OCI-LY7 (cell line): ENCODE measurements around the gene TOR2A. TPM values are rescaled to one million over a fixed set of nuclear protein-coding genes. Genes with fewer than 3 reads are reported as not detected.

Experiments used
- BruUV-seq: library from RNA; stranded (reverse); fragments of 400-500 nt; replicated peaks from 2 replicates; lab custom pipeline; 2021; lab: Mats Ljungman, UMichigan
- CTCF ChIA-PET: fragments of 300-600 bp; sonication (Branson Sonifier 250); formaldehyde crosslinking; loops from one replicate; lab custom pipeline; 2022; ENCODE audit warnings: antibody characterized with exemption; ENCODE audit not compliant: unreplicated experiment; lab: Charles Lee
- POLR2A ChIA-PET: fragments of 300-600 bp; sonication (Branson Sonifier 250); formaldehyde crosslinking; loops from one replicate; lab custom pipeline; 2022; ENCODE audit warnings: antibody characterized with exemption; lab: Charles Lee
- DNase-seq: peaks from one replicate; pipeline ENCODE4 v3.0.0-alpha.2; 2015; ENCODE audit warnings: low spot score
- H2AFZ ChIP-seq: fragments of 200-600 bp; sonication (generic), shearing (Covaris generic); 2 replicates; pipeline ENCODE4 v1.6.1; 2014; ENCODE audit warnings: mild to moderate bottlenecking, antibody characterized with exemption, low read length, moderate library complexity
- H3K27ac ChIP-seq: fragments of 200-600 bp; sonication (generic); 2 replicates; pipeline ENCODE4 v1.5.1; 2014; ENCODE audit warnings: mixed run types, low read depth, mild to moderate bottlenecking, moderate library complexity, low read length, inconsistent platforms; ENCODE audit not compliant: poor library complexity, severe bottlenecking
- H3K36me3 ChIP-seq: fragments of 200-600 bp; sonication (generic); 2 replicates; pipeline ENCODE4 v1.6.1; 2014; ENCODE audit warnings: mild to moderate bottlenecking, antibody characterized with exemption, low read length, moderate library complexity, mixed read lengths; ENCODE audit not compliant: insufficient read depth
- H3K4me1 ChIP-seq: fragments of 200-600 bp; sonication (generic); 2 replicates; pipeline ENCODE4 v1.5.1; 2014; ENCODE audit warnings: mild to moderate bottlenecking, low read length; ENCODE audit not compliant: insufficient read depth, poor library complexity, severe bottlenecking
- H3K4me2 ChIP-seq: fragments of 200-600 bp; sonication (generic); 2 replicates; pipeline ENCODE4 v1.6.1; 2014; ENCODE audit warnings: mild to moderate bottlenecking, low read length
- H3K4me3 ChIP-seq: fragments of 200-600 bp; sonication (generic); 2 replicates; pipeline ENCODE4 v1.5.1; 2014; ENCODE audit warnings: mild to moderate bottlenecking, low read depth, low read length; ENCODE audit not compliant: poor library complexity, severe bottlenecking
- H3K79me2 ChIP-seq: fragments of 200-600 bp; sonication (generic); 2 replicates; pipeline ENCODE4 v1.6.1; 2016; ENCODE audit warnings: low read depth, mild to moderate bottlenecking, low read length, moderate library complexity, mixed read lengths; ENCODE audit not compliant: insufficient read depth
- H3K9me2 ChIP-seq: fragments of 200-600 bp; sonication (generic); 2 replicates; pipeline ENCODE4 v1.6.1; 2016; ENCODE audit warnings: mild to moderate bottlenecking, low read length, mixed read lengths; ENCODE audit not compliant: insufficient read depth
- H3K9me3 ChIP-seq: fragments of 200-600 bp; sonication (generic); 2 replicates; pipeline ENCODE4 v1.6.1; 2014; ENCODE audit warnings: mild to moderate bottlenecking, mixed run types, low read length, mixed read lengths
- H4K20me1 ChIP-seq: fragments of 200-600 bp; sonication (generic); 2 replicates; pipeline ENCODE4 v1.6.1; 2014; ENCODE audit warnings: mild to moderate bottlenecking, antibody characterized with exemption, low read length, moderate library complexity, mixed read lengths; ENCODE audit not compliant: insufficient read depth
- EZH2phosphoT487 ChIP-seq: fragments of 200-600 bp; sonication (generic); IDR thresholded peaks from 2 replicates; pipeline ENCODE4 v1.6.1; 2018; ENCODE audit warnings: low read depth, borderline replicate concordance, mild to moderate bottlenecking, mixed run types, antibody characterized with exemption, low read length, moderate library complexity, mixed read lengths
- intact Hi-C: fragments of 100-400 bp; cut with micrococcal nuclease; formaldehyde crosslinking; loops from one replicate; pipeline ENCODE4 v1.10.0; 2022; ENCODE audit not compliant: unreplicated experiment
- total RNA-seq, 2 experiments: library from RNA; depleted of rRNA in 1 of 2; stranded (reverse); fragments of >200 nt in 1 of 2; shearing (Covaris generic) in 1 of 2; gene quantifications; 2 replicates each; pipeline ENCODE4 v1.2.3, GENCODE V29; 2014 to 2022
- TF ChIP-seq, protein P1 (sequence below): fragments of 200-600 bp; sonication (generic); conservative IDR thresholded peaks from 2 replicates; pipeline ENCODE4 v1.5.1; 2014; ENCODE audit warnings: mild to moderate bottlenecking, antibody characterized with exemption, low read length, moderate library complexity, mixed read lengths

Gene TOR2A
- total RNA-seq, 2 experiments from 2014 or later, result 13.9 to 17.9 TPM

DNA sequence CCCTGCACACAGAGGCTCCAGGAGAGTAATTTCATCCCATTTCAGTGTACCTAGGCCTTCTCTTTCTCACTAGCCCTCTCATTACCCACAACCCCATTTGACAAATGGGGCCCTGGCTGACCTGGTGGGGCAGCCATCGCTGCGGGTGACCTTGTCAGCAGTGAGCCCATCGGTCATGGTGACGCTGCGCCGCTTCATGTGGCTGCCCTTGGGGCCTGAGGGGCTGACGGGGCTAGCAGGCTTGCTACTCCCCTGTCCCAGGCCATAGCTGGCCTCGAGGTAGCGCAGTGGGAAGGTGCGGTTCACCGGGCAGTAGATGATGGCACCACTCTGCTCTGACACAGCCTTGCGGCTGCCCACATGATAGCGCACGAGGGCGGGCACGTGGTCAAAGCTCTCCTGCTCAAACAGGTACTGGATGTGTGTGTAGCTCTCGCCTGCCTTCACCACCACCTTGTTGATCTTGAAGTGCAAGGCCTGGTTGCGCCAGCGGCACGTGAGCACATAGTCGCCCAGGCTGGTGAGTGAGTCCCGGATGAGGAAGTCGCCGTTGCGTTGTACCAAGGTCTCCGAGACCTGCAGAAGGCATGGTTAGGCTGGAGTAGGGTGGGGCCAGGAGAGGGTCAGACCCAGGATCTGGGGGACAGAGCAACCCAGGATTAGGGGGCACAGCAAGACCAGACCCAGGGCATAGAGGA is 14.1 kb upstream of the TOR2A start:
- H4K20me1 ChIP-seq, result no peaks in the 10 kb centered on the region
- H3K79me2 ChIP-seq, result no peaks in the 10 kb centered on the region
- H2AFZ ChIP-seq, result no peak overlapping the region
- POLR2A ChIA-PET, result no interaction called here
- no peaks in the 10 kb centered on the region for H3K9me3 ChIP-seq
- H3K4me3 ChIP-seq, result no peak overlapping the region
- H3K36me3 ChIP-seq, result peaks cover 53% of the 10 kb centered on the region
- no peaks in the 10 kb centered on the region for H3K9me2 ChIP-seq
- TF ChIP-seq EZH2phosphoT487, result no peak
- TF ChIP-seq, protein P1, sequence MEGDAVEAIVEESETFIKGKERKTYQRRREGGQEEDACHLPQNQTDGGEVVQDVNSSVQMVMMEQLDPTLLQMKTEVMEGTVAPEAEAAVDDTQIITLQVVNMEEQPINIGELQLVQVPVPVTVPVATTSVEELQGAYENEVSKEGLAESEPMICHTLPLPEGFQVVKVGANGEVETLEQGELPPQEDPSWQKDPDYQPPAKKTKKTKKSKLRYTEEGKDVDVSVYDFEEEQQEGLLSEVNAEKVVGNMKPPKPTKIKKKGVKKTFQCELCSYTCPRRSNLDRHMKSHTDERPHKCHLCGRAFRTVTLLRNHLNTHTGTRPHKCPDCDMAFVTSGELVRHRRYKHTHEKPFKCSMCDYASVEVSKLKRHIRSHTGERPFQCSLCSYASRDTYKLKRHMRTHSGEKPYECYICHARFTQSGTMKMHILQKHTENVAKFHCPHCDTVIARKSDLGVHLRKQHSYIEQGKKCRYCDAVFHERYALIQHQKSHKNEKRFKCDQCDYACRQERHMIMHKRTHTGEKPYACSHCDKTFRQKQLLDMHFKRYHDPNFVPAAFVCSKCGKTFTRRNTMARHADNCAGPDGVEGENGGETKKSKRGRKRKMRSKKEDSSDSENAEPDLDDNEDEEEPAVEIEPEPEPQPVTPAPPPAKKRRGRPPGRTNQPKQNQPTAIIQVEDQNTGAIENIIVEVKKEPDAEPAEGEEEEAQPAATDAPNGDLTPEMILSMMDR, result no peak
- CTCF ChIA-PET, result no interaction called here
- no peaks in the 10 kb centered on the region for H3K4me1 ChIP-seq
- no peak for DNase-seq
- BruUV-seq, result no TSS peak
- no peak overlapping the region for H3K4me2 ChIP-seq
- no peak overlapping the region for H3K27ac ChIP-seq
- intact Hi-C loops, result no loop called here

DNA sequence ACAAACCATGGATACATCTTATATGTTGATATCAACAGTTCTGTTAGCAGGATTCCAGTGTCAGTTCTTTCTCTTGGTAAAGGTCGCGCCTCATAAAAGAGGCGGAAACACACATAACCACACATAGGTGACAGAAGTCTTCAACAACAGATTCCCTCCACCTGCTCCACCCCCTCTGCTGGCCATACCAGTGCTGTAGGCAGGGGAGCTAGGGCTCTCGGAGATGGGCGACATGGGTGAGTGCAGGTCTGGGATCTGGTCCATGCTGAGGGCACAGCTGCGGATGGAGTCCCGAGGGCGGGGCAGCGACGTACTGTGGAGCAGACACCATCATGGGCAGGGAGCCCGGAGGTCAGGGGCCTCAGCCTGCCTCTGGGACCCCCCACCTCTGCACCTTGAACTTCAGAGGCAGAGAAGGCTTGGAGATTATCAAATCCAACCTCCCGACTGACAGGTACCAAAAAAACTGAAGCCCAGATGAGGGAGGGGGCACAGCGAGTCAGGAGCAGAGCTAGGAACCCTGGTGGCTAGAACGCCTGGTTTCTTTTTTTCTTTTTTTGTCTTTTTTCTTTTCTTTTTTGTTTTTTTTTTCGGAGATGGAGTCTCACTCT is 12.0 kb upstream of the TOR2A start:
- H3K4me3 ChIP-seq, result no peak overlapping the region
- H3K36me3 ChIP-seq, result peaks cover 69% of the 10 kb centered on the region
- POLR2A ChIA-PET, result no interaction called here
- no peaks in the 10 kb centered on the region for H3K9me2 ChIP-seq
- no peak overlapping the region for H3K4me2 ChIP-seq
- H3K4me1 ChIP-seq, result no peaks in the 10 kb centered on the region
- TF ChIP-seq, protein P1, result no peak
- TF ChIP-seq EZH2phosphoT487, result no peak
- no peak for DNase-seq
- no peak overlapping the region for H3K27ac ChIP-seq
- no TSS peak for BruUV-seq
- intact Hi-C loops, result no loop called here
- no peaks in the 10 kb centered on the region for H4K20me1 ChIP-seq
- H3K9me3 ChIP-seq, result no peaks in the 10 kb centered on the region
- CTCF ChIA-PET, result no interaction called here
- no peaks in the 10 kb centered on the region for H3K79me2 ChIP-seq
- no peak overlapping the region for H2AFZ ChIP-seq
